ENCODE data around the gene TIGD6. TPM values are rescaled to one million over a fixed set of nuclear protein-coding genes. Genes with fewer than 3 reads are reported as not detected.

Gene TIGD6
- total and polyA plus RNA-seq, 4 donors = 3.0 to 5.0 (median 4.2) TPM

- WGBS, 2 donors = 74 to 78% methylated on average over 2 of the region's 2 CpGs
- H3K4me1 ChIP-seq (ENCODE audit: control insufficient read depth in 5 of 5, insufficient read depth in 5 of 5, low read length in 5 of 5) = peaks cover 0 to 31% (median 0%) of the 10 kb centered on the region in 5 donors
- TF ChIP-seq CTCF (IDR thresholded peaks at IDR 0.05; ENCODE audit: control extremely low read depth, extremely low read depth) = no peak
- H3K36me3 ChIP-seq (ENCODE audit: control insufficient read depth in 4 of 4, insufficient read depth in 4 of 4, low read length in 4 of 4) = peaks cover 20 to 56% (median 38%) of the 10 kb centered on the region in 4 donors
- H3K9me3 ChIP-seq (ENCODE audit: control insufficient read depth in 4 of 4, insufficient read depth in 3 of 4, low read length in 3 of 4) = no peaks in the 10 kb centered on the region
- ATAC-seq (ENCODE audit: insufficient read depth, low FRiP score) (no peak), DNase-seq (peak in 2 of 3 donors; percentile 6 to 46)
- H3K27ac ChIP-seq (ENCODE audit: low read depth in 1 of 2, low read length in 1 of 2) = peak overlapping the region; percentile 22 to 88
- no peak overlapping the region for H3K9ac ChIP-seq (ENCODE audit: insufficient read depth in 1 of 2, low read length in 2 of 2)
- H3K4me3 ChIP-seq = no peak overlapping the region
- no peaks in the 10 kb centered on the region for H3K27me3 ChIP-seq (ENCODE audit: control insufficient read depth in 3 of 3, insufficient read depth in 3 of 3, low read length in 2 of 3)
Observed at GRCh38 chr5:150022681-150023080, 22.2 kb upstream of the TIGD6 start.

GRCh38 chr5:150022158-150022531, 21.7 kb upstream of the TIGD6 start:
- ATAC-seq (ENCODE audit: insufficient read depth, low FRiP score) = peak; percentile 53
- H3K9me3 ChIP-seq (ENCODE audit: control insufficient read depth in 4 of 4, insufficient read depth in 3 of 4, low read length in 3 of 4) = no peaks in the 10 kb centered on the region
- H3K4me1 ChIP-seq (ENCODE audit: control insufficient read depth in 5 of 5, insufficient read depth in 5 of 5, low read length in 5 of 5) = peaks cover 0 to 31% (median 0%) of the 10 kb centered on the region in 5 donors
- H3K4me3 ChIP-seq = no peak overlapping the region
- H3K36me3 ChIP-seq (ENCODE audit: control insufficient read depth in 4 of 4, insufficient read depth in 4 of 4, low read length in 4 of 4) = peaks cover 20 to 56% (median 42%) of the 10 kb centered on the region in 4 donors
- DNase-seq = peak in 2 of 3 donors; percentile 27 to 53
- H3K27ac ChIP-seq (ENCODE audit: low read depth in 1 of 2, low read length in 1 of 2) = peak overlapping the region in 1 of 2 donors; percentile 88
- 50 to 70% methylated on average over 1 of the region's 1 CpG for WGBS, 2 donors
- no peak for TF ChIP-seq CTCF (IDR thresholded peaks at IDR 0.05; ENCODE audit: control extremely low read depth, extremely low read depth)
- H3K27me3 ChIP-seq (ENCODE audit: control insufficient read depth in 3 of 3, insufficient read depth in 3 of 3, low read length in 2 of 3) = no peaks in the 10 kb centered on the region
- no peak overlapping the region for H3K9ac ChIP-seq (ENCODE audit: insufficient read depth in 1 of 2, low read length in 2 of 2)

- Histone ChIP-seq H3K4me3 (no peak overlapping the region), H3K9ac (ENCODE audit: insufficient read depth in 1 of 2, low read length in 2 of 2) (no peak overlapping the region), H3K4me1 (ENCODE audit: control insufficient read depth in 5 of 5, insufficient read depth in 5 of 5, low read length in 5 of 5) (peaks cover 0 to 31% (median 0%) of the 10 kb centered on the region in 5 donors), H3K27me3 (ENCODE audit: control insufficient read depth in 3 of 3, insufficient read depth in 3 of 3, low read length in 2 of 3) (no peaks in the 10 kb centered on the region), H3K27ac (ENCODE audit: low read depth in 1 of 2, low read length in 1 of 2) (peak overlapping the region; percentile 6 to 88), H3K36me3 (ENCODE audit: control insufficient read depth in 4 of 4, insufficient read depth in 4 of 4, low read length in 4 of 4) (peaks cover 20 to 52% (median 39%) of the 10 kb centered on the region in 4 donors), H3K9me3 (ENCODE audit: control insufficient read depth in 4 of 4, insufficient read depth in 3 of 4, low read length in 3 of 4) (no peaks in the 10 kb centered on the region)
- DNase-seq (no peak), ATAC-seq (ENCODE audit: insufficient read depth, low FRiP score) (no peak)
- 74 to 79% methylated on average over 13 of the region's 13 CpGs for WGBS, 2 donors
- no peak for TF ChIP-seq CTCF (IDR thresholded peaks at IDR 0.05; ENCODE audit: control extremely low read depth, extremely low read depth)
Observed at GRCh38 chr5:150021491-150022157, 21.2 kb upstream of the TIGD6 start.

Measured in lung (tissue), 12 donors.